Keratinocyte (primary cell): ENCODE results near the gene ACAP3. TPM values are rescaled to one million over a fixed set of nuclear protein-coding genes. Genes with fewer than 3 reads are reported as not detected.

ENCODE experiments used
- DNase-seq: peaks from one replicate; pipeline ENCODE4 v3.0.0-alpha.2; 2011; ENCODE audit warnings: low read depth, missing footprints, low spot score
- FAIRE-seq: peaks from 2 replicates; lab custom pipeline; 2011; peaks lifted over from hg19 to GRCh38; lab: Jason Lieb, UNC
- H2AFZ ChIP-seq: 2 replicates; pipeline ENCODE4 v1.6.0; 2012; ENCODE audit warnings: low read length, control low read depth, inconsistent platforms; ENCODE audit not compliant: control insufficient read depth
- H3K27ac ChIP-seq: 2 replicates; pipeline ENCODE4 v1.5.1; 2011; ENCODE audit warnings: low read length; ENCODE audit not compliant: control insufficient read depth, insufficient read depth
- H3K27me3 ChIP-seq: 3 replicates; pipeline ENCODE4 v1.6.0; 2011; ENCODE audit warnings: low read length; ENCODE audit not compliant: control insufficient read depth, insufficient read depth; ENCODE audit errors: extremely low read depth
- H3K36me3 ChIP-seq, 2 experiments: 2 replicates in 1 of 2; 3 replicates in 1 of 2; pipeline ENCODE4 v1.5.1; 2011; ENCODE audit warnings: low read length in 2 of 2, mild to moderate bottlenecking in 1 of 2; ENCODE audit not compliant: control insufficient read depth in 2 of 2, insufficient read depth in 2 of 2; ENCODE audit errors: extremely low read depth in 1 of 2
- H3K4me1 ChIP-seq: 3 replicates; pipeline ENCODE4 v1.5.1; 2011; ENCODE audit warnings: low read length; ENCODE audit not compliant: control insufficient read depth, insufficient read depth; ENCODE audit errors: extremely low read depth
- H3K4me2 ChIP-seq: 3 replicates; pipeline ENCODE4 v1.6.0; 2011; ENCODE audit warnings: low read depth, low read length; ENCODE audit not compliant: control insufficient read depth, insufficient read depth; ENCODE audit errors: extremely low read depth
- H3K4me3 ChIP-seq, 3 experiments: fragments of 200-600 bp in 1 of 3; sonication (generic) in 1 of 3; 2 replicates in 2 of 3; 3 replicates in 1 of 3; pipeline ENCODE4 v1.5.1; 2011 to 2016; ENCODE audit warnings: low read length in 3 of 3, mild to moderate bottlenecking in 3 of 3, control low read depth in 2 of 3, inconsistent platforms in 1 of 3, low read depth in 1 of 3, mixed read lengths in 1 of 3, mixed run types in 1 of 3, moderate library complexity in 1 of 3; ENCODE audit not compliant: control insufficient read depth in 2 of 3, insufficient read depth in 2 of 3; ENCODE audit errors: extremely low read depth in 1 of 3
- H3K79me2 ChIP-seq: 2 replicates; pipeline ENCODE4 v1.6.0; 2012; ENCODE audit warnings: low read length; ENCODE audit not compliant: control insufficient read depth, insufficient read depth
- H3K9ac ChIP-seq: 3 replicates; pipeline ENCODE4 v1.6.0; 2011; ENCODE audit warnings: low read length; ENCODE audit not compliant: control insufficient read depth, insufficient read depth; ENCODE audit errors: extremely low read depth
- H3K9me1 ChIP-seq: 3 replicates; pipeline ENCODE4 v1.6.0; 2011; ENCODE audit warnings: low read length; ENCODE audit not compliant: control insufficient read depth, insufficient read depth; ENCODE audit errors: extremely low read depth
- H3K9me3 ChIP-seq: 2 replicates; pipeline ENCODE4 v1.5.1; 2012; ENCODE audit warnings: low read depth, low read length; ENCODE audit not compliant: control insufficient read depth
- H4K20me1 ChIP-seq: 3 replicates; pipeline ENCODE4 v1.6.0; 2011; ENCODE audit warnings: low read length; ENCODE audit not compliant: control insufficient read depth, insufficient read depth; ENCODE audit errors: extremely low read depth
- CTCF ChIP-seq, 3 experiments: IDR thresholded peaks in 1 of 3; conservative IDR thresholded peaks in 1 of 3; optimal IDR thresholded peaks in 1 of 3; 2 replicates in 2 of 3; 3 replicates in 1 of 3; pipeline versions ENCODE3 to v1.5.1; 2011; ENCODE audit warnings: low read length in 3 of 3, mild to moderate bottlenecking in 3 of 3, moderate library complexity in 2 of 3, control low read depth in 1 of 3, inconsistent platforms in 1 of 3; ENCODE audit not compliant: insufficient read depth in 2 of 3; ENCODE audit errors: extremely low read depth in 1 of 3
- EZH2 ChIP-seq: IDR thresholded peaks from one replicate; pipeline ENCODE4 v1.6.1; 2012; ENCODE audit warnings: inconsistent platforms, mild to moderate bottlenecking, low read length, moderate library complexity
- dilution Hi-C: fragments of 300-500 bp; cut with MboI; formaldehyde crosslinking; loops from one replicate; pipeline ENCODE4 v1.7.0; 2020; ENCODE audit warnings: low sequenced_read_pairs; ENCODE audit not compliant: extremely low pct_ligation_motif_present
- polyA plus RNA-seq, 5 experiments: library from polyadenylated mRNA; depleted of rRNA in 3 of 5; stranded (reverse) in 3 of 5; stranded (forward) in 1 of 5; unstranded in 1 of 5; fragments of >200 nt; gene quantifications; 1 replicate in 1 of 5; 2 replicates in 3 of 5; 3 replicates in 1 of 5; pipeline versions ENCODE4 v1.2.1 to v1.2.3, GENCODE V29; 2011 to 2012; ENCODE audit warnings: missing spikeins in 2 of 5, low read depth in 1 of 5, low replicate concordance in 1 of 5

ACAP3 gene
- polyA plus RNA-seq, 1 donor (not counting 4 experiments of a cell fraction or from before 2014, with no cell fraction given) = 17.4 TPM

GRCh38 chr1:1244192-1244811, 63.4 kb downstream of the ACAP3 start:
- no peak for DNase-seq
- no peak overlapping the region for H2AFZ ChIP-seq

GRCh38 chr1:1243807-1244191, 63.9 kb downstream of the ACAP3 start:
- DNase-seq (no peak), FAIRE-seq (no peak)
- Histone ChIP-seq H3K27me3 (peaks cover 20% of the 10 kb centered on the region), H3K9me1 (no peaks in the 10 kb centered on the region), H4K20me1 (no peaks in the 10 kb centered on the region), H3K9me3 (no peaks in the 10 kb centered on the region), H3K4me3 (no peak overlapping the region), H3K79me2 (no peaks in the 10 kb centered on the region), H3K4me1 (peaks cover 4% of the 10 kb centered on the region), H3K27ac (no peak overlapping the region), H3K4me2 (no peak overlapping the region), H3K36me3 (no peaks in the 10 kb centered on the region), H2AFZ (no peak overlapping the region), H3K9ac (no peak overlapping the region)
- dilution Hi-C loops = no loop called here
- TF ChIP-seq CTCF (optimal IDR thresholded peaks at IDR 0.05 in 1 of 3, IDR thresholded peaks at IDR 0.05 in 1 of 3, conservative IDR thresholded peaks at IDR 0.05 in 1 of 3; ENCODE audit: extremely low read depth in 1 of 3, insufficient read depth in 2 of 3, low read length in 3 of 3) = no peak
- no peak for TF ChIP-seq EZH2

More at GRCh38 chr1:1244192-1244811, 63.4 kb downstream of the ACAP3 start:
- H3K27ac ChIP-seq = no peak overlapping the region
- no peaks in the 10 kb centered on the region for H3K9me3 ChIP-seq
- H4K20me1 ChIP-seq = no peaks in the 10 kb centered on the region
- no peak overlapping the region for H3K4me2 ChIP-seq
- peaks cover 2% of the 10 kb centered on the region for H3K4me1 ChIP-seq
- H3K9ac ChIP-seq = no peak overlapping the region
- no peak overlapping the region for H3K4me3 ChIP-seq
- H3K9me1 ChIP-seq = no peaks in the 10 kb centered on the region
- FAIRE-seq = no peak
- H3K79me2 ChIP-seq = no peaks in the 10 kb centered on the region
- H3K36me3 ChIP-seq = no peaks in the 10 kb centered on the region
- TF ChIP-seq EZH2 (no peak), CTCF (optimal IDR thresholded peaks at IDR 0.05 in 1 of 3, IDR thresholded peaks at IDR 0.05 in 1 of 3, conservative IDR thresholded peaks at IDR 0.05 in 1 of 3; ENCODE audit: extremely low read depth in 1 of 3, insufficient read depth in 2 of 3, low read length in 3 of 3) (no peak)
- peaks cover 20% of the 10 kb centered on the region for H3K27me3 ChIP-seq
- dilution Hi-C loops = no loop called here
